ENCODE measurements around the gene GNAI2.
"Not testable (repeated sequence)": the region's sequence is repeated elsewhere in the genome, so short reads cannot be mapped to it uniquely, and the experiment has no call there.

The GNAI2 gene

GRCh38 chr3:50268703-50269451 lies 32.9 kb downstream of the GNAI2 start, which contains the start of gene SEMA3B:
SEMA3B (plus strand) TSS chr3:50269147; CDS start chr3:50269241, 94 bp downstream.
- peak within 1 kb of the TSS; percentile 51 for H3K4me3 ChIP-seq (ENCODE audit: low read length)
- DNase-seq (ENCODE audit: low read depth), result peak; percentile 81

GRCh38 chr3:50269460-50269859 lies 33.5 kb downstream of the GNAI2 start:
- no peak for DNase-seq (ENCODE audit: low read depth)
- TF ChIP-seq, protein P1, sequence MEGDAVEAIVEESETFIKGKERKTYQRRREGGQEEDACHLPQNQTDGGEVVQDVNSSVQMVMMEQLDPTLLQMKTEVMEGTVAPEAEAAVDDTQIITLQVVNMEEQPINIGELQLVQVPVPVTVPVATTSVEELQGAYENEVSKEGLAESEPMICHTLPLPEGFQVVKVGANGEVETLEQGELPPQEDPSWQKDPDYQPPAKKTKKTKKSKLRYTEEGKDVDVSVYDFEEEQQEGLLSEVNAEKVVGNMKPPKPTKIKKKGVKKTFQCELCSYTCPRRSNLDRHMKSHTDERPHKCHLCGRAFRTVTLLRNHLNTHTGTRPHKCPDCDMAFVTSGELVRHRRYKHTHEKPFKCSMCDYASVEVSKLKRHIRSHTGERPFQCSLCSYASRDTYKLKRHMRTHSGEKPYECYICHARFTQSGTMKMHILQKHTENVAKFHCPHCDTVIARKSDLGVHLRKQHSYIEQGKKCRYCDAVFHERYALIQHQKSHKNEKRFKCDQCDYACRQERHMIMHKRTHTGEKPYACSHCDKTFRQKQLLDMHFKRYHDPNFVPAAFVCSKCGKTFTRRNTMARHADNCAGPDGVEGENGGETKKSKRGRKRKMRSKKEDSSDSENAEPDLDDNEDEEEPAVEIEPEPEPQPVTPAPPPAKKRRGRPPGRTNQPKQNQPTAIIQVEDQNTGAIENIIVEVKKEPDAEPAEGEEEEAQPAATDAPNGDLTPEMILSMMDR (conservative IDR thresholded peaks at IDR 0.05; ENCODE audit: low read depth, low read length), result no peak
- H3K4me3 ChIP-seq (ENCODE audit: low read length), result peak overlapping the region; percentile 51

More at GRCh38 chr3:50268703-50269451, 32.9 kb downstream of the GNAI2 start, which contains the start of gene SEMA3B:
- TF ChIP-seq, protein P1 (conservative IDR thresholded peaks at IDR 0.05; ENCODE audit: low read depth, low read length), result no peak

DNA sequence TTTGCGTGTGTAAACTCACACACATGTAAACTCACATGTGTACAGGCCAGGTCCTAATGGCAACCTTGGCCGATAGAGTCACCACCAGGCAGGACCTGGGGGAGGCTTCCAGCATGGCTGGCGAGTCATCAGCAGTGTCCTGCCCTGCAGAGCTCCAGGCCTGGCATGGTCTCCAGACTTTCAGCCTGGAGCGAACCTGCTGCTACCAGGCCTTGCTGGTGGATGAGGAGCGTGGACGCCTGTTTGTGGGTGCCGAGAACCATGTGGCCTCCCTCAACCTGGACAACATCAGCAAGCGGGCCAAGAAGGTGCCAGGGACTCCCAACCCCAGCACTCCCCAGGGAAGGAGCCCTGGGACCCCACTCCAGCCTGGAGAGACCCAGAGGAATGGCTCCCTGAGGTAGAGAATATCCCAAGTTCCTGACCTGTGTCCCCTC lies 34.0 kb downstream of the GNAI2 start:
- TF ChIP-seq, protein P1 (conservative IDR thresholded peaks at IDR 0.05; ENCODE audit: low read depth, low read length), result no peak
- DNase-seq (ENCODE audit: low read depth), result no peak
- H3K4me3 ChIP-seq (ENCODE audit: low read length), result peak overlapping the region; percentile 51

GRCh38 chr3:50270422-50271224 lies 34.6 kb downstream of the GNAI2 start:
- peak overlapping the region; percentile 51 for H3K4me3 ChIP-seq (ENCODE audit: low read length)
- no peak for DNase-seq (ENCODE audit: low read depth)
- TF ChIP-seq, protein P1 (conservative IDR thresholded peaks at IDR 0.05; ENCODE audit: low read depth, low read length), result no peak

DNA sequence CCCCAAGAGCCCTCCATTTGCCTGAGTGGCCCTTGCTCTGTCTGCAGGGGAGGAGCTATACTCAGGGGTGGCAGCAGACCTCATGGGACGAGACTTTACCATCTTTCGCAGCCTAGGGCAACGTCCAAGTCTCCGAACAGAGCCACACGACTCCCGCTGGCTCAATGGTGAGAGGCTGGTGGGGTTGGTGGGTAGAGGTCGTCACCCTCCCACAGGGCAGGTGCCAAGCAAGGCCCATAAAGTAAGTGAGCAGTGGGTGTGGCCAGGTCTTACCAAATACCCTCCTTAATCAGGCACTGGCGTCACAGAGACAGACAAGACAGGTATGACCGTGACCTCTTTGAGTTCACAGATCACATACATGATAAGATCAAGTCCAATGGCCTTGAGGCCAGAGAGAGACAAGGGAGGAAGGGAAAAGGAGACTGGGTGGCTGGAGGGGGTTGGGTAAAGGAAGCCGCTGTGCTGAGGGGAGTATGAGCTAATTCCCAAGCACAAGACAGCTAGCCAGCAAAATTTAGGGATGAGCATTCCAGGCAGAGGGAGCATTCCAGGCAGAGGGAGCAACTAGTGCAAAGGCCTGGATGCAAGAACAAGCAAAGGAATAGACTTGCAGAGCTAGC lies 35.4 kb downstream of the GNAI2 start:
- no peak for DNase-seq (ENCODE audit: low read depth)
- H3K4me3 ChIP-seq (ENCODE audit: low read length), result no peak overlapping the region
- TF ChIP-seq, protein P1 (conservative IDR thresholded peaks at IDR 0.05; ENCODE audit: low read depth, low read length), result no peak

- DNase-seq (ENCODE audit: low read depth); H3K4me3 ChIP-seq (ENCODE audit: low read length): not testable (repeated sequence)
Observed at GRCh38 chr3:50272538-50272910, 36.5 kb downstream of the GNAI2 start.
